Fibroblast of villous mesenchyme (primary cell): Measurements from ENCODE around the gene TMEM250. TPM values are rescaled to one million over a fixed set of nuclear protein-coding genes. Genes with fewer than 3 reads are reported as not detected.

Source experiments
- DNase-seq: peaks from one replicate; pipeline ENCODE4 v3.0.0-alpha.2; 2010; ENCODE audit warnings: low read depth
- H3K4me3 ChIP-seq: 2 replicates; pipeline ENCODE4 v1.5.1; 2011; ENCODE audit warnings: low read depth, mild to moderate bottlenecking, low read length
- CTCF ChIP-seq: IDR thresholded peaks from 2 replicates; pipeline ENCODE4 v1.5.1; 2012; ENCODE audit warnings: low read depth, mild to moderate bottlenecking, low read length; ENCODE audit not compliant: insufficient read depth
- total RNA-seq: library from RNA; depleted of rRNA; stranded (reverse); fragments of >200 nt; gene quantifications from 2 replicates; pipeline ENCODE4 v1.2.3, GENCODE V29; 2012

TMEM250 gene
- total RNA-seq, 1 donor: 39.7 TPM

GRCh38 chr9:136086213-136086881 lies 32.3 kb downstream of the TMEM250 start:
- no peak for TF ChIP-seq CTCF
- no peak for DNase-seq

GRCh38 chr9:136085815-136086212 lies 32.9 kb downstream of the TMEM250 start:
- DNase-seq: no peak
- H3K4me3 ChIP-seq: no peak overlapping the region
- TF ChIP-seq CTCF: no peak

More at GRCh38 chr9:136086213-136086881, 32.3 kb downstream of the TMEM250 start:
- no peak overlapping the region for H3K4me3 ChIP-seq

GRCh38 chr9:136084063-136084944 lies 34.4 kb downstream of the TMEM250 start:
- no peak for DNase-seq
- no peak for TF ChIP-seq CTCF
- H3K4me3 ChIP-seq: no peak overlapping the region

GRCh38 chr9:136083558-136084062 lies 35.1 kb downstream of the TMEM250 start:
- no peak for DNase-seq
- no peak for TF ChIP-seq CTCF

GRCh38 chr9:136082496-136083361 lies 35.9 kb downstream of the TMEM250 start:
- no peak for DNase-seq
- H3K4me3 ChIP-seq: no peak overlapping the region
- TF ChIP-seq CTCF: no peak

More at GRCh38 chr9:136083558-136084062, 35.1 kb downstream of the TMEM250 start:
- no peak overlapping the region for H3K4me3 ChIP-seq

- H3K4me3 ChIP-seq: no peak overlapping the region
- TF ChIP-seq CTCF: no peak
- no peak for DNase-seq
These were observed 36.7 kb downstream of the TMEM250 start for GRCh38 chr9:136081826-136082495.
